ENCODE measurements around the gene NAPA. TPM values are rescaled to one million over a fixed set of nuclear protein-coding genes. Genes with fewer than 3 reads are reported as not detected.

Gene NAPA
- total and polyA plus RNA-seq, 2 of the 13 experiments (the other 11 are each of a cell fraction or from before 2014, with no cell fraction given) = 32.6 to 65.9 TPM

DNA sequence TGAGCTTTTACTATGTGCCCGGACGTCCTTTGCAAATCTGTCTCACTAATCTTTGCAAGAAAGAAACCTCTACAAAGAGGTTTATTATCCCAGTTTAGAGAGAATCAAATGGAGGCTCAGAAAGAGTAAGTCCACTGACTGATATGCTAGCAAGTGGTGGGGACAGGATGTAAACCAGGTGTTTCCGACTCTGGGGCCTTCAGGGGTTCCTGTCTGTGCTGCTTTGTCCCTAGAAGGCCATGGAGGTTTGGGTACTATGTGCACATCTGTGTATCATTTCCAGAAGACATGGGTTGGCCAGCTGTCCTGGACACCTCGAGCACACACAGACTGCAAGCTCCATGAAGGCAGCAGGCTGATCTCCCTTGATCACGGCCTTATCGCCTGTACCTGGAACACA, 29.7 kb downstream of the NAPA start:
- H3K79me2 ChIP-seq (ENCODE audit: insufficient read depth, low read length) = no peaks in the 10 kb centered on the region
- 97% methylated on average over 6 of the region's 6 CpGs for WGBS (ENCODE audit: low lambda C conversion rate)
- ChIA-PET CTCF (ENCODE audit: low intra/inter-chr PET ratio, low total read pairs) (no interaction called here), POLR2A (interaction anchor here (1.1 kb wide), 1 partner anchor 30 kb away, joined by 4 read pairs; the partner anchor contains the start of gene NAPA)
- no peak for DNase-seq (ENCODE audit: low spot score)
- no peaks in the 10 kb centered on the region for H4K20me1 ChIP-seq (ENCODE audit: insufficient read depth, low read length)
- 0 out of 2 replicates have a peak overlapping the region, but pooled peaks have one; percentile 94 for H3K4me2 ChIP-seq (ENCODE audit: low read depth, low read length)
- H3K36me3 ChIP-seq (replicated peaks in 1 of 2; ENCODE audit: control insufficient read depth in 1 of 2, insufficient read depth in 2 of 2, low read length in 2 of 2) = peaks cover 11 to 13% of the 10 kb centered on the region in 2 experiments; a peak in 4 of 5 replicates
- BruUV-seq (replicated peaks) = no TSS peak
- H2AFZ ChIP-seq (ENCODE audit: low read length) = no peak overlapping the region
- in situ Hi-C loops (cut with HindIII; ENCODE audit: extremely low pct_ligation_motif_present, low pct_unique_long_range_greater_than_20kb) = no loop called here
- H3K4me3 ChIP-seq (replicated peaks in 1 of 3; ENCODE audit: insufficient read depth in 1 of 3, low read depth in 2 of 3, low read length in 3 of 3) = no peak overlapping the region
- H3K27me3 ChIP-seq (ENCODE audit: control insufficient read depth in 1 of 2, insufficient read depth in 2 of 2, low read length in 2 of 2) = no peaks in the 10 kb centered on the region
- no peaks in the 10 kb centered on the region for H3K9me3 ChIP-seq (ENCODE audit: low read length)
- TF ChIP-seq ZFP36L1 (CRISPR knock-in tag; IDR thresholded peaks at IDR 0.05) = no peak
- no peak for TF ChIP-seq SIN3A (IDR thresholded peaks at IDR 0.05; ENCODE audit: borderline replicate concordance, low read depth, low read length)
- TF ChIP-seq, protein P1, sequence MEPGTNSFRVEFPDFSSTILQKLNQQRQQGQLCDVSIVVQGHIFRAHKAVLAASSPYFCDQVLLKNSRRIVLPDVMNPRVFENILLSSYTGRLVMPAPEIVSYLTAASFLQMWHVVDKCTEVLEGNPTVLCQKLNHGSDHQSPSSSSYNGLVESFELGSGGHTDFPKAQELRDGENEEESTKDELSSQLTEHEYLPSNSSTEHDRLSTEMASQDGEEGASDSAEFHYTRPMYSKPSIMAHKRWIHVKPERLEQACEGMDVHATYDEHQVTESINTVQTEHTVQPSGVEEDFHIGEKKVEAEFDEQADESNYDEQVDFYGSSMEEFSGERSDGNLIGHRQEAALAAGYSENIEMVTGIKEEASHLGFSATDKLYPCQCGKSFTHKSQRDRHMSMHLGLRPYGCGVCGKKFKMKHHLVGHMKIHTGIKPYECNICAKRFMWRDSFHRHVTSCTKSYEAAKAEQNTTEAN (CRISPR knock-in tag; conservative IDR thresholded peaks at IDR 0.05) = no peak
- TF ChIP-seq CCDC6 (CRISPR knock-in tag; IDR thresholded peaks at IDR 0.05) = no peak
- no peak for TF ChIP-seq NFIC (IDR thresholded peaks at IDR 0.05; ENCODE audit: low read length)
- TF ChIP-seq, protein P2, sequence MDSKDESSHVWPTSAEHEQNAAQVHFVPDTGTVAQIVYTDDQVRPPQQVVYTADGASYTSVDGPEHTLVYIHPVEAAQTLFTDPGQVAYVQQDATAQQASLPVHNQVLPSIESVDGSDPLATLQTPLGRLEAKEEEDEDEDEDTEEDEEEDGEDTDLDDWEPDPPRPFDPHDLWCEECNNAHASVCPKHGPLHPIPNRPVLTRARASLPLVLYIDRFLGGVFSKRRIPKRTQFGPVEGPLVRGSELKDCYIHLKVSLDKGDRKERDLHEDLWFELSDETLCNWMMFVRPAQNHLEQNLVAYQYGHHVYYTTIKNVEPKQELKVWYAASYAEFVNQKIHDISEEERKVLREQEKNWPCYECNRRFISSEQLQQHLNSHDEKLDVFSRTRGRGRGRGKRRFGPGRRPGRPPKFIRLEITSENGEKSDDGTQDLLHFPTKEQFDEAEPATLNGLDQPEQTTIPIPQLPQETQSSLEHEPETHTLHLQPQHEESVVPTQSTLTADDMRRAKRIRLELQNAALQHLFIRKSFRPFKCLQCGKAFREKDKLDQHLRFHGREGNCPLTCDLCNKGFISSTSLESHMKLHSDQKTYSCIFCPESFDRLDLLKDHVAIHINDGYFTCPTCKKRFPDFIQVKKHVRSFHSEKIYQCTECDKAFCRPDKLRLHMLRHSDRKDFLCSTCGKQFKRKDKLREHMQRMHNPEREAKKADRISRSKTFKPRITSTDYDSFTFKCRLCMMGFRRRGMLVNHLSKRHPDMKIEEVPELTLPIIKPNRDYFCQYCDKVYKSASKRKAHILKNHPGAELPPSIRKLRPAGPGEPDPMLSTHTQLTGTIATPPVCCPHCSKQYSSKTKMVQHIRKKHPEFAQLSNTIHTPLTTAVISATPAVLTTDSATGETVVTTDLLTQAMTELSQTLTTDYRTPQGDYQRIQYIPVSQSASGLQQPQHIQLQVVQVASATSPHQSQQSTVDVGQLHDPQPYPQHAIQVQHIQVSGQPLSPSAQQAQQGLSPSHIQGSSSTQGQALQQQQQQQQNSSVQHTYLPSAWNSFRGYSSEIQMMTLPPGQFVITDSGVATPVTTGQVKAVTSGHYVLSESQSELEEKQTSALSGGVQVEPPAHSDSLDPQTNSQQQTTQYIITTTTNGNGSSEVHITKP (CRISPR knock-in tag; IDR thresholded peaks at IDR 0.05; ENCODE audit: low read depth) = no peak
- no peak overlapping the region for H3K27ac ChIP-seq (ENCODE audit: extremely low read length, insufficient read depth, low read length)
- intact Hi-C loops (cut with micrococcal nuclease; ENCODE audit: unreplicated experiment) = no loop called here
- ATAC-seq = no peak
- FAIRE-seq = no peak
- peaks cover 12% of the 10 kb centered on the region for H3K4me1 ChIP-seq (ENCODE audit: insufficient read depth, low read length)
- no peak overlapping the region for H3K9ac ChIP-seq (ENCODE audit: insufficient read depth, low read depth, low read length)
